HCT116 (cell line): ENCODE results near the gene PDE6B. TPM values are rescaled to one million over a fixed set of nuclear protein-coding genes. Genes with fewer than 3 reads are reported as not detected.

Source experiments
- ATAC-seq: fragments of 200-7000 bp; cut with Tn5 transposase; 2 replicates; pipeline ENCODE4 v1.9.1; 2020; ENCODE audit warnings: mild to moderate bottlenecking, moderate library complexity
- BruUV-seq: library from RNA; stranded (reverse); fragments of 400-500 nt; replicated peaks from 2 replicates; lab custom pipeline; 2021; lab: Mats Ljungman, UMichigan
- CTCF ChIA-PET: fragments of 300-600 bp; sonication (Branson Sonifier 250); formaldehyde crosslinking; loops from one replicate; lab custom pipeline; 2021; ENCODE audit warnings: antibody characterized with exemption; lab: Charles Lee
- POLR2A ChIA-PET: fragments of 300-600, 350-600 bp; sonication (Branson Sonifier 250); formaldehyde crosslinking; loops from one replicate; lab custom pipeline; 2021; ENCODE audit warnings: antibody characterized with exemption; lab: Charles Lee
- RAD21 ChIA-PET, 2 experiments: fragments of 300-600 bp; sonication (Branson Sonifier 250); formaldehyde crosslinking; loops; one replicate each; lab custom pipeline; 2023; ENCODE audit warnings: low total read pairs in 2 of 2; ENCODE audit not compliant: uncharacterized antibody in 2 of 2, unreplicated experiment in 2 of 2, low non-redundant PET in 1 of 2; lab: Charles Lee
- DNase-seq: peaks from one replicate; pipeline ENCODE4 v3.0.0-alpha.2; 2010; ENCODE audit warnings: low read depth, low spot score
- H2AFZ ChIP-seq: fragments of 200-600 bp; shearing (Covaris generic), sonication (generic); 2 replicates; pipeline ENCODE4 v1.6.1; 2017; ENCODE audit warnings: low read depth, mixed run types, mixed read lengths, antibody characterized with exemption, low read length; ENCODE audit not compliant: poor library complexity, severe bottlenecking
- H3K27ac ChIP-seq: 2 replicates; pipeline ENCODE4 v1.5.1; 2012; ENCODE audit warnings: low read depth, low read length
- H3K27me3 ChIP-seq: fragments of 200-600 bp; sonication (generic); 2 replicates; pipeline ENCODE4 v1.6.1; 2016; ENCODE audit warnings: mixed run types, low read length, mixed read lengths; ENCODE audit not compliant: insufficient read depth
- H3K36me3 ChIP-seq, 2 experiments: fragments of 200-500 bp in 1 of 2; fragments of 200-600 bp in 1 of 2; sonication (Bioruptor generic) in 1 of 2; sonication (generic) in 1 of 2; 2 replicates each; pipeline versions ENCODE4 v1.5.1 to v1.6.1; 2014 to 2016; ENCODE audit warnings: low read length in 2 of 2, inconsistent platforms in 1 of 2, mixed read lengths in 1 of 2, mixed run types in 1 of 2; ENCODE audit not compliant: insufficient read depth in 2 of 2, control insufficient read depth in 1 of 2
- H3K4me1 ChIP-seq, 2 experiments: fragments of 200-600 bp in 1 of 2; sonication (generic) in 1 of 2; 2 replicates each; pipeline versions ENCODE4 v1.5.1 to v1.6.1; 2012 to 2017; ENCODE audit warnings: low read length in 2 of 2, inconsistent platforms in 1 of 2, mild to moderate bottlenecking in 1 of 2, mixed read lengths in 1 of 2, mixed run types in 1 of 2, moderate library complexity in 1 of 2; ENCODE audit not compliant: insufficient read depth in 2 of 2, control insufficient read depth in 1 of 2
- H3K4me2 ChIP-seq: fragments of 200-600 bp; sonication (generic); 2 replicates; pipeline ENCODE4 v1.6.1; 2017; ENCODE audit warnings: mixed run types, low read length, mixed read lengths
- H3K4me3 ChIP-seq, 2 experiments: fragments of 200-600 bp in 1 of 2; sonication (generic) in 1 of 2; replicated peaks in 1 of 2; 2 replicates each; pipeline ENCODE4 v1.5.1; 2011 to 2016; ENCODE audit warnings: low read length in 2 of 2, control low read depth in 1 of 2, low read depth in 1 of 2, mild to moderate bottlenecking in 1 of 2, mixed read lengths in 1 of 2, mixed run types in 1 of 2
- H3K79me2 ChIP-seq: fragments of 200-600 bp; sonication (generic); 2 replicates; pipeline ENCODE4 v1.6.1; 2017; ENCODE audit warnings: mild to moderate bottlenecking, mixed run types, low read length, moderate library complexity, mixed read lengths; ENCODE audit not compliant: insufficient read depth
- H3K9ac ChIP-seq: fragments of 200-600 bp; sonication (generic); 2 replicates; pipeline ENCODE4 v1.6.1; 2016; ENCODE audit warnings: low read length, mixed read lengths
- H3K9me2 ChIP-seq: fragments of 200-600 bp; sonication (generic), shearing (Covaris generic); 2 replicates; pipeline ENCODE4 v1.6.1; 2017; ENCODE audit warnings: mixed run types, mild to moderate bottlenecking, moderate library complexity; ENCODE audit not compliant: insufficient read depth
- H3K9me3 ChIP-seq, 2 experiments: fragments of 200-500 bp in 1 of 2; fragments of 200-600 bp in 1 of 2; sonication (Bioruptor generic) in 1 of 2; sonication (generic) in 1 of 2; 2 replicates each; pipeline ENCODE4 v1.6.1; 2014 to 2017; ENCODE audit warnings: low read length in 2 of 2, mixed read lengths in 2 of 2, inconsistent platforms in 1 of 2, low read depth in 1 of 2, mild to moderate bottlenecking in 1 of 2, mixed run types in 1 of 2, moderate library complexity in 1 of 2; ENCODE audit not compliant: control insufficient read depth in 1 of 2, insufficient read depth in 1 of 2
- H4K20me1 ChIP-seq: fragments of 200-600 bp; sonication (generic), shearing (Covaris generic); 2 replicates; pipeline ENCODE4 v1.6.1; 2017; ENCODE audit warnings: mixed run types, mild to moderate bottlenecking, moderate library complexity; ENCODE audit not compliant: insufficient read depth
- ATF3 ChIP-seq: IDR thresholded peaks from 2 replicates; pipeline ENCODE4 v1.6.1; 2012
- CBX3 ChIP-seq: IDR thresholded peaks from 2 replicates; pipeline ENCODE4 v1.6.1; 2012; ENCODE audit warnings: low read depth
- EGR1 ChIP-seq: IDR thresholded peaks from 2 replicates; pipeline ENCODE4 v1.6.1; 2012; ENCODE audit warnings: low read depth
- ELF1 ChIP-seq: IDR thresholded peaks from 2 replicates; pipeline ENCODE4 v1.6.1; 2012; ENCODE audit warnings: low read depth, borderline replicate concordance
- EZH2 ChIP-seq: fragments of 200-600 bp; sonication (generic); IDR thresholded peaks from 2 replicates; pipeline ENCODE4 v1.6.1; 2017; ENCODE audit warnings: antibody characterized with exemption, mixed run types
- FOSL1 ChIP-seq: IDR thresholded peaks from 2 replicates; pipeline ENCODE4 v1.6.1; 2012; ENCODE audit warnings: low read depth
- JUND ChIP-seq: IDR thresholded peaks from 2 replicates; pipeline ENCODE4 v1.6.1; 2012
- POLR2A ChIP-seq: IDR thresholded peaks from 2 replicates; pipeline ENCODE4 v1.7.0; 2011; ENCODE audit warnings: borderline replicate concordance; ENCODE audit not compliant: insufficient read depth, insufficient read length; ENCODE audit errors: extremely low read depth
- POLR2AphosphoS5 ChIP-seq: IDR thresholded peaks from 2 replicates; pipeline ENCODE4 v1.6.1; 2011; ENCODE audit warnings: mild to moderate bottlenecking, low read depth, low read length, moderate library complexity
- SRF ChIP-seq: IDR thresholded peaks from 2 replicates; pipeline ENCODE4 v1.6.1; 2012; ENCODE audit warnings: low read depth
- ZFX ChIP-seq: fragments of 450-650 bp; IDR thresholded peaks from 2 replicates; pipeline ENCODE4 v1.6.1; 2017
- intact Hi-C: fragments of 100-400 bp; cut with micrococcal nuclease; formaldehyde crosslinking; loops from 2 replicates; pipeline ENCODE4 v1.10.0; 2022
- total RNA-seq: library from RNA; stranded (reverse); gene quantifications from one replicate; pipeline ENCODE4 v1.2.1, GENCODE V29; 2021; ENCODE audit not compliant: unreplicated experiment
- TF ChIP-seq, protein P1 (sequence below): IDR thresholded peaks from 2 replicates; pipeline ENCODE4 v1.6.1; 2012; ENCODE audit warnings: low read depth
- TF ChIP-seq, protein P2 (sequence below): IDR thresholded peaks from 2 replicates; pipeline ENCODE4 v1.6.1; 2012
- TF ChIP-seq, protein P3 (sequence below), 3 experiments: fragments of 200-600 bp in 1 of 3; sonication (generic) in 1 of 3; IDR thresholded peaks in 2 of 3; conservative IDR thresholded peaks in 1 of 3; 2 replicates each; pipeline ENCODE4 v1.5.1; 2012 to 2017; ENCODE audit warnings: low read depth in 2 of 3, low read length in 2 of 3, antibody characterized with exemption in 1 of 3, borderline replicate concordance in 1 of 3, control low read depth in 1 of 3, mild to moderate bottlenecking in 1 of 3, mixed read lengths in 1 of 3, mixed run types in 1 of 3, moderate library complexity in 1 of 3; ENCODE audit not compliant: insufficient read depth in 1 of 3

Gene PDE6B
- total RNA-seq, 1 experiment from 2014 or later = not detected

- Histone ChIP-seq H3K27ac (no peak overlapping the region), H3K9ac (no peak overlapping the region), H3K9me2 (no peaks in the 10 kb centered on the region), H4K20me1 (no peaks in the 10 kb centered on the region), H3K36me3 (no peaks in the 10 kb centered on the region), H3K9me3 (no peaks in the 10 kb centered on the region), H3K27me3 (no peaks in the 10 kb centered on the region), H3K79me2 (no peaks in the 10 kb centered on the region), H3K4me1 (peaks cover 0 to under 1% of the 10 kb centered on the region in 2 experiments; a peak in 1 of 4 replicates), H3K4me2 (no peak overlapping the region), H3K4me3 (no peak overlapping the region), H2AFZ (no peak overlapping the region)
- BruUV-seq = no TSS peak
- ChIA-PET POLR2A (no interaction called here), CTCF (no interaction called here), RAD21 (no interaction called here)
- TF ChIP-seq CBX3 (no peak), POLR2AphosphoS5 (no peak), SRF (no peak), JUND (no peak), FOSL1 (no peak), ZFX (no peak), EZH2 (no peak), ATF3 (no peak), POLR2A (no peak), ELF1 (no peak), EGR1 (no peak)
- TF ChIP-seq, protein P1, sequence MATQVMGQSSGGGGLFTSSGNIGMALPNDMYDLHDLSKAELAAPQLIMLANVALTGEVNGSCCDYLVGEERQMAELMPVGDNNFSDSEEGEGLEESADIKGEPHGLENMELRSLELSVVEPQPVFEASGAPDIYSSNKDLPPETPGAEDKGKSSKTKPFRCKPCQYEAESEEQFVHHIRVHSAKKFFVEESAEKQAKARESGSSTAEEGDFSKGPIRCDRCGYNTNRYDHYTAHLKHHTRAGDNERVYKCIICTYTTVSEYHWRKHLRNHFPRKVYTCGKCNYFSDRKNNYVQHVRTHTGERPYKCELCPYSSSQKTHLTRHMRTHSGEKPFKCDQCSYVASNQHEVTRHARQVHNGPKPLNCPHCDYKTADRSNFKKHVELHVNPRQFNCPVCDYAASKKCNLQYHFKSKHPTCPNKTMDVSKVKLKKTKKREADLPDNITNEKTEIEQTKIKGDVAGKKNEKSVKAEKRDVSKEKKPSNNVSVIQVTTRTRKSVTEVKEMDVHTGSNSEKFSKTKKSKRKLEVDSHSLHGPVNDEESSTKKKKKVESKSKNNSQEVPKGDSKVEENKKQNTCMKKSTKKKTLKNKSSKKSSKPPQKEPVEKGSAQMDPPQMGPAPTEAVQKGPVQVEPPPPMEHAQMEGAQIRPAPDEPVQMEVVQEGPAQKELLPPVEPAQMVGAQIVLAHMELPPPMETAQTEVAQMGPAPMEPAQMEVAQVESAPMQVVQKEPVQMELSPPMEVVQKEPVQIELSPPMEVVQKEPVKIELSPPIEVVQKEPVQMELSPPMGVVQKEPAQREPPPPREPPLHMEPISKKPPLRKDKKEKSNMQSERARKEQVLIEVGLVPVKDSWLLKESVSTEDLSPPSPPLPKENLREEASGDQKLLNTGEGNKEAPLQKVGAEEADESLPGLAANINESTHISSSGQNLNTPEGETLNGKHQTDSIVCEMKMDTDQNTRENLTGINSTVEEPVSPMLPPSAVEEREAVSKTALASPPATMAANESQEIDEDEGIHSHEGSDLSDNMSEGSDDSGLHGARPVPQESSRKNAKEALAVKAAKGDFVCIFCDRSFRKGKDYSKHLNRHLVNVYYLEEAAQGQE = no peak
- TF ChIP-seq, protein P2, sequence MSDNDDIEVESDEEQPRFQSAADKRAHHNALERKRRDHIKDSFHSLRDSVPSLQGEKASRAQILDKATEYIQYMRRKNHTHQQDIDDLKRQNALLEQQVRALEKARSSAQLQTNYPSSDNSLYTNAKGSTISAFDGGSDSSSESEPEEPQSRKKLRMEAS = no peak
- TF ChIP-seq, protein P3, sequence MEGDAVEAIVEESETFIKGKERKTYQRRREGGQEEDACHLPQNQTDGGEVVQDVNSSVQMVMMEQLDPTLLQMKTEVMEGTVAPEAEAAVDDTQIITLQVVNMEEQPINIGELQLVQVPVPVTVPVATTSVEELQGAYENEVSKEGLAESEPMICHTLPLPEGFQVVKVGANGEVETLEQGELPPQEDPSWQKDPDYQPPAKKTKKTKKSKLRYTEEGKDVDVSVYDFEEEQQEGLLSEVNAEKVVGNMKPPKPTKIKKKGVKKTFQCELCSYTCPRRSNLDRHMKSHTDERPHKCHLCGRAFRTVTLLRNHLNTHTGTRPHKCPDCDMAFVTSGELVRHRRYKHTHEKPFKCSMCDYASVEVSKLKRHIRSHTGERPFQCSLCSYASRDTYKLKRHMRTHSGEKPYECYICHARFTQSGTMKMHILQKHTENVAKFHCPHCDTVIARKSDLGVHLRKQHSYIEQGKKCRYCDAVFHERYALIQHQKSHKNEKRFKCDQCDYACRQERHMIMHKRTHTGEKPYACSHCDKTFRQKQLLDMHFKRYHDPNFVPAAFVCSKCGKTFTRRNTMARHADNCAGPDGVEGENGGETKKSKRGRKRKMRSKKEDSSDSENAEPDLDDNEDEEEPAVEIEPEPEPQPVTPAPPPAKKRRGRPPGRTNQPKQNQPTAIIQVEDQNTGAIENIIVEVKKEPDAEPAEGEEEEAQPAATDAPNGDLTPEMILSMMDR (IDR thresholded peaks at IDR 0.05 in 2 of 3, conservative IDR thresholded peaks at IDR 0.05 in 1 of 3; ENCODE audit: borderline replicate concordance in 1 of 3, insufficient read depth in 1 of 3, low read depth in 2 of 3, low read length in 2 of 3) = no peak
- no peak for DNase-seq
- intact Hi-C loops = no loop called here
- ATAC-seq = no peak
These were observed 40.0 kb downstream of the PDE6B start for GRCh38 chr4:665381-665750.
